K562 (cell line): ENCODE results near the gene TGFA. TPM values are rescaled to one million over a fixed set of nuclear protein-coding genes. Genes with fewer than 3 reads are reported as not detected.

ENCODE experiments used
- CHD7 ChIP-seq: fragments of 200-600 bp; sonication (generic); IDR thresholded peaks from one replicate; pipeline ENCODE4 v1.6.1; 2012; ENCODE audit warnings: mild to moderate bottlenecking, low read depth, low read length, inconsistent platforms
- CTBP1 ChIP-seq: fragments of 450-650 bp; IDR thresholded peaks from 2 replicates; pipeline ENCODE4 v1.6.1; 2016; ENCODE audit warnings: borderline replicate concordance
- E2F6 ChIP-seq, 2 experiments: IDR thresholded peaks; 2 replicates each; pipeline ENCODE4 v1.6.1; 2011; ENCODE audit warnings: borderline replicate concordance in 1 of 2, control low read depth in 1 of 2, low read depth in 1 of 2, low read length in 1 of 2, mild to moderate bottlenecking in 1 of 2, mixed read lengths in 1 of 2, moderate library complexity in 1 of 2; ENCODE audit not compliant: insufficient read depth in 1 of 2, insufficient read length in 1 of 2, poor library complexity in 1 of 2, severe bottlenecking in 1 of 2; ENCODE audit errors: extremely low read depth in 1 of 2
- GABPB2 ChIP-seq: fragments of 250-450 bp; sonication (Bioruptor Pico); conservative IDR thresholded peaks from 2 replicates; pipeline ENCODE4 v1.5.1; 2021; ENCODE audit warnings: mild to moderate bottlenecking
- HDAC8 ChIP-seq: fragments of 450-650 bp; IDR thresholded peaks from 2 replicates; pipeline ENCODE4 v1.6.1; 2016; ENCODE audit warnings: mild to moderate bottlenecking, missing genetic modification characterization, moderate library complexity, missing compliant biosample characterization
- IFI16 ChIP-seq: fragments of 250-450 bp; sonication (Bioruptor Pico); IDR thresholded peaks from 2 replicates; pipeline ENCODE4 v2.1.2; 2022; ENCODE audit warnings: mild to moderate bottlenecking, inconsistent platforms
- MYC ChIP-seq, 2 experiments: fragments of 250-450 bp in 1 of 2; sonication (Bioruptor Pico) in 1 of 2; IDR thresholded peaks; 2 replicates each; pipeline versions ENCODE4 v1.5.1 to v1.6.1; 2012 to 2021; ENCODE audit warnings: low read depth in 2 of 2, borderline replicate concordance in 1 of 2, improper control_type of control experiment in 1 of 2, low read length in 1 of 2, mild to moderate bottlenecking in 1 of 2, moderate library complexity in 1 of 2
- RBM25 ChIP-seq: fragments of 200-400 bp; formaldehyde crosslinking; IDR thresholded peaks from 2 replicates; pipeline ENCODE4 v1.6.1; 2018; ENCODE audit warnings: low read length, low read depth, moderate library complexity; ENCODE audit not compliant: severe bottlenecking
- XRCC3 ChIP-seq: fragments of 450-650 bp; IDR thresholded peaks from 2 replicates; pipeline ENCODE4 v1.6.1; 2017; ENCODE audit warnings: mild to moderate bottlenecking, moderate library complexity
- ZNF175 ChIP-seq: fragments of 200-800 bp; sonication (Bioruptor generic); IDR thresholded peaks from 2 replicates; pipeline ENCODE4 v1.6.1; 2016; ENCODE audit warnings: low read depth, mild to moderate bottlenecking, missing genetic modification characterization, missing compliant biosample characterization
- ZNF695 ChIP-seq: fragments of 450-650 bp; formaldehyde crosslinking; IDR thresholded peaks from 2 replicates; pipeline ENCODE4 v1.4.0; 2020; ENCODE audit warnings: mild to moderate bottlenecking, moderate library complexity
- polyA plus RNA-seq, 8 experiments: library from polyadenylated mRNA; depleted of rRNA in 4 of 8; stranded (reverse) in 5 of 8; unstranded in 3 of 8; fragments of >200 nt; fragmentation: Nextera tagmentation in 2 of 8; fragmentation: Illumina TruSeq in 1 of 8; extraction: Ambion mirVana in 2 of 8; extraction: Trizol in 1 of 8; gene quantifications; 2 replicates each; pipeline versions ENCODE4 v1.2.1 to v1.2.3, GENCODE V29; 2011 to 2014; ENCODE audit warnings: inconsistent platforms in 1 of 8, missing spikeins in 1 of 8
- total RNA-seq, 7 experiments: library from RNA; depleted of rRNA in 6 of 7; stranded (reverse); fragments of >200 nt in 6 of 7; fragmentation: Illumina TruSeq in 2 of 7; extraction: Trizol in 2 of 7; gene quantifications; 2 replicates each; pipeline versions ENCODE4 v1.2.1 to v1.2.3, GENCODE V29; 2011 to 2021; ENCODE audit warnings: low replicate concordance in 1 of 7
- TF ChIP-seq, protein P1 (sequence below): fragments of 450-650 bp; IDR thresholded peaks from 2 replicates; pipeline ENCODE4 v1.6.1; 2016; ENCODE audit warnings: antibody characterized with exemption

TGFA gene
- total and polyA plus RNA-seq, 9 of the 15 experiments (the other 6 are each of a cell fraction or from before 2014, with no cell fraction given), result not detected

DNA sequence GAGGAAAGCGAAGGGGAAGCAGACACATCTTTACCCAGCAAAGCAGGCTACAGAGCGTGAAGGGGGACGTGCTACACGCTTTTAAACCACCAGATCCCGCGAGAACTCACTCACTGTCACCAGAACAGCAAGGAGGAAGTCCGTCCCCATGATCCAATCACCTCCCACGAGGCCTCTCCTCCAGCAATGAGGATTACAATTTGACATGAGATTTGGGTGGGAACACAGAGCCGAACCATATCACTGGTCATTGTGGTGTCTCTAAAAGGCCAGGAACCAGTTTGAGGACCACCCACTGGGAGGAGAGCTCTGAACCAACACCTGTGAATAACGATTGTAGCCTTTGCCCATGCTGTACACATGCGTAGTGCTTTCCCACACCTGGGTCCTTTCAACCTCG is 135.1 kb downstream of the TGFA start (continued):
- peak; percentile 32; the same call in 1 of the 2 replicates for TF ChIP-seq MYC (IDR thresholded peaks at IDR 0.05; ENCODE audit: low read depth, low read length)
- no peak for TF ChIP-seq MYC (CRISPR knock-in tag; IDR thresholded peaks at IDR 0.05; ENCODE audit: borderline replicate concordance, low read depth)
- no peak for TF ChIP-seq XRCC3
- TF ChIP-seq, protein P1, sequence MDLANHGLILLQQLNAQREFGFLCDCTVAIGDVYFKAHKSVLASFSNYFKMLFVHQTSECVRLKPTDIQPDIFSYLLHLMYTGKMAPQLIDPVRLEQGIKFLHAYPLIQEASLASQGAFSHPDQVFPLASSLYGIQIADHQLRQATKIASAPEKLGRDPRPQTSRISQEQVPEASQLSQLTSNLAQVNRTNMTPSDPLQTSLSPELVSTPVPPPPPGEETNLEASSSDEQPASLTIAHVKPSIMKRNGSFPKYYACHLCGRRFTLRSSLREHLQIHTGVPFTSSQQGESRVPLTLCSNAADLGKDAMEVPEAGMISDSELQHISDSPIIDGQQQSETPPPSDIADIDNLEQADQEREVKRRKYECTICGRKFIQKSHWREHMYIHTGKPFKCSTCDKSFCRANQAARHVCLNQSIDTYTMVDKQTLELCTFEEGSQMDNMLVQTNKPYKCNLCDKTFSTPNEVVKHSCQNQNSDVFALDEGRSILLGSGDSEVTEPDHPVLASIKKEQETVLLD, result no peak
- TF ChIP-seq IFI16, result no peak
- TF ChIP-seq CHD7, result no peak
- 0 out of 2 replicates have a peak, but pooled peaks have one; percentile 21 for TF ChIP-seq CTBP1
- TF ChIP-seq ZNF175 (CRISPR knock-in tag), result peak; percentile 55; the same call in 1 of the 2 replicates
- 0 out of 2 replicates have a peak, but pooled peaks have one; percentile 40 for TF ChIP-seq HDAC8 (tag)
- TF ChIP-seq E2F6 (IDR thresholded peaks at IDR 0.05; ENCODE audit: borderline replicate concordance in 1 of 2, extremely low read depth in 1 of 2, insufficient read depth in 1 of 2, insufficient read length in 1 of 2, low read depth in 1 of 2, low read length in 1 of 2, poor library complexity in 1 of 2, severe bottlenecking in 1 of 2), result peak in 1 of 2 experiments; percentile 52
- no peak for TF ChIP-seq ZNF695 (CRISPR knock-in tag)
- TF ChIP-seq RBM25, result peak; percentile 42
- TF ChIP-seq GABPB2 (CRISPR knock-in tag), result no peak
